Stimulated activated CD8-positive, alpha-beta memory T cell treated with anti-CD3 and anti-CD28 coated beads, Interleukin-12 subunit alpha, Interleukin-12 subunit beta, amount 100 ng/mL, for 24 hours (primary cell): Measurements from ENCODE around the gene CFAP57.
"Not testable (repeated sequence)": the region's sequence is repeated elsewhere in the genome, so short reads cannot be mapped to it uniquely, and the experiment has no call there.

ENCODE experiments used
- DNase-seq: peaks from one replicate; pipeline ENCODE4 v3.0.0-alpha.2; 2020; ENCODE audit errors: extremely low read depth

CFAP57 gene

DNA sequence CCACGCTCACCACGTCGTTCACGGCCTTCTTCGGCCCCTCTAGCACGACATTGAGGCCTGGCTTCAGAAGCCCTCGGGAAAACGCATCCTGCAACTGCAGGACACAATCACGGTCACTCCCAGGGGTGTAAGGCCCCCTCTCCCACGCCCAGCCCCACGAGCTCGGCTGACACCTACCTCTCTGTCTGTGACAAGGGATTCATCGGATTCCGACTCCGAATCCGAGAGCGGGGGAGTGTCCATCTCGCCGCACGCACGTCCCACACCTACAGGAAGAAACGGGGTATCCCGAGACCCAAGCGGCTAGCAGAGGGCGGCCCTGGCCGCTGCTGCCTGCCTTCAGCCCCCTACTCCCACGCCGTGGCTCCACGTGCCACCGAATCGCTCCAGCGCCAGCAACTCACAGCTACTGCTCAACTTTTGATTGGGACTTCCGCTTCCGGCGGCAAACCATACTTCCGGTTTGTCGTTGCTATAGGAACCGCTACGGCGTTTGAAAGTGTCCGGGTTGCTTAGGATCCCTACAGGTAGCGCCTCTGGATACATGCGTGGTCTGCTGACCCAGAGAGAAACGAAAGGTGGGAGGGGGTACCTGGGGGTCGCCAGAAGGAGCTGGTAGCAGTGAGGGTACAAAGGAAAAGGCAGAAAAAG, at the start of gene CFAP57, which contains the start of gene EBNA1BP2:
TSS of gene CFAP57 (plus strand) at position 455 of the 651 bp plus-strand sequence. CDS start 424 bp downstream, outside the sequence.
TSS of gene EBNA1BP2 (minus strand) at position 415 of the 651 bp plus-strand sequence. CDS start at position 243, 172 bp downstream.
- DNase-seq: peak; percentile 73

DNA sequence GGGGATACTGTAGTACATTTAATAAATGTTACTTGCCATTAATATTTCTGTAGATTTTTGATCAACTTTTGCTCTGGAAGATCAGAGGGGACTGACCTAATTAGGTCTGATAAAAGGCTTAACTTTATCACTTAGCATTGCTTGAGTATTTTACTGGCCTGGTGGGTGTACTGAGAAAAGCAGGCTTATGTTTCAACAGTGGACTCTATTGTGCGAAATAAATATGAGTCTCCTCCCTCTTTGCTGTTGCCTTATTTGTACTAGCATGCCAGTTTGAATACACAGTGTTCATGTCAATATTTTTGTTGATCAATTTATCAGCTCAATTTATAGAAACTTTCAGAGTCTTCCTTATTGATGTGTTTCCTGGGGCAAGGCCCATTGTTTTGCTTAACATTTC, 49.1 kb upstream of the CFAP57 start:
- no peak for DNase-seq

DNA sequence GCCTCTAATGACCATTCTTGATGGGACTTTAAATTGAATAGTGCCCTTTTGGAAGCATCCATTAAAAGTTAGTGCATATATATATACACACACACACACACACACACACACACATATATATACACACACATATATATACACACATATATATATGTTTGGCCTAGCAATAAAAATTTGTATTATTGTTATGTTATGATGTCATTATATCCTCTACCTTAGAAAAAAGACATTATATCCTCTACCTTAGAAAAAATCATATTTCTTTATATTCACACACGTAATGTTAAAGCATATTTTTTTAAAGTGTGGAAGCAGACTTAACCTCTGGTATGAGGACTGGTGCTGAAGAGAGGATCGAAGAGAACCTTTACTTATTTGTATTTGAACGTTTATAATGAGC, 43.3 kb upstream of the CFAP57 start:
- DNase-seq: no peak

DNA sequence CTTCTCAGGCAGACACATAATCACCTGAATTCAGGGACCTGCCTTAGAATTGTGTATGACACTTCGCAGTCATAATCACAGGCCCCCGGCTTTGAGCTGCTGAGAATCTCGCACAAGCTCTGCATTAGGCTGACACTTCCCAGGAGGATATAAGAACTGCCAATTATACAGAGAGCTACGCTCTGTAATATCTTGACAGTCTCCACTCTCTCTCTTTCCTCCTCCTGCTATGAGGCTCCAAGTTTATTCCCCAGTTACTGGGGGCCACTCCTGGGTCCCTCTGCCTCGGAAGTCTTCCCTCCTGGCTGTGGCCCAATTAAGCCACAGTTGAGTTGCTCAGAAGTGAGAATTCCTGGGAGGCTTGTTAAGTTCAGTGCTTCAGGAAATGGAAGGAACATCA, 42.7 kb upstream of the CFAP57 start:
- DNase-seq: no peak

DNA sequence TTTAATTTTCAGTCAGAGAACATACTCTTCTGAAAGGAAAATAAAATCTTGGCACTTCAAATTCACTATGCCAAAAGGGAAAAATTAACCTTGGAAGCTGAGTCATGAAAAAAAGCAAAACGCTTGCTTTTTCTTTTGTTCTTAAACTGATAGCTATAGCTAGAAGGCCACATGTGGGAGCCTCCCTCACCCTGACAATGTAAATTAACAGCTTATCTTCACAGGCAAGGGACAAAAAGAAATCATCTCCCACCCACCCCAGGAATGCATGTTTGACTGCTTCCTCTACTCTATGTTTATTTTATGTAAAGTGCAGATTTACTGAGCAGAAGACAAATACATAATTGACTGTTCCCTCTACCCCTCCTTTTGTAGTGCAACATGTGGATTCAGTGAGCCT, 38.1 kb upstream of the CFAP57 start:
- DNase-seq: no peak

DNA sequence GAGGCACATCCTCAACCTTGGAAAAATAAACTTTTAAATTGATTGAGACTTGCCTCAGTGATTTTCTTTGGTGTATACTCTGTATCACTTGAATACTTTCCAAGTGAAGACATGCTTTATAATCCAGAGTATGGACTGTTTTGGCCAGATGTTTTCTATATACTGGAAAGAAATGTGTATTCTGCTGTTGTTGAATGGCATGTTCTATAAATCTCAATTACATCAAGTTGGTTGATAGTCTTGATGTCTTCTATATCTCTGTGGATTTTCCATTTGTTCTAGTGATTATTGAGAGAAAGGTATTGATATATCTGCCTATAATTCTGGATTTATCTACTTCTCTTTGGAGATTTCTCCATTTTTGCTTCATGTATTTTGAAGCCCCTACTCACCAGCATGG, 37.5 kb upstream of the CFAP57 start:
- DNase-seq: no peak

DNA sequence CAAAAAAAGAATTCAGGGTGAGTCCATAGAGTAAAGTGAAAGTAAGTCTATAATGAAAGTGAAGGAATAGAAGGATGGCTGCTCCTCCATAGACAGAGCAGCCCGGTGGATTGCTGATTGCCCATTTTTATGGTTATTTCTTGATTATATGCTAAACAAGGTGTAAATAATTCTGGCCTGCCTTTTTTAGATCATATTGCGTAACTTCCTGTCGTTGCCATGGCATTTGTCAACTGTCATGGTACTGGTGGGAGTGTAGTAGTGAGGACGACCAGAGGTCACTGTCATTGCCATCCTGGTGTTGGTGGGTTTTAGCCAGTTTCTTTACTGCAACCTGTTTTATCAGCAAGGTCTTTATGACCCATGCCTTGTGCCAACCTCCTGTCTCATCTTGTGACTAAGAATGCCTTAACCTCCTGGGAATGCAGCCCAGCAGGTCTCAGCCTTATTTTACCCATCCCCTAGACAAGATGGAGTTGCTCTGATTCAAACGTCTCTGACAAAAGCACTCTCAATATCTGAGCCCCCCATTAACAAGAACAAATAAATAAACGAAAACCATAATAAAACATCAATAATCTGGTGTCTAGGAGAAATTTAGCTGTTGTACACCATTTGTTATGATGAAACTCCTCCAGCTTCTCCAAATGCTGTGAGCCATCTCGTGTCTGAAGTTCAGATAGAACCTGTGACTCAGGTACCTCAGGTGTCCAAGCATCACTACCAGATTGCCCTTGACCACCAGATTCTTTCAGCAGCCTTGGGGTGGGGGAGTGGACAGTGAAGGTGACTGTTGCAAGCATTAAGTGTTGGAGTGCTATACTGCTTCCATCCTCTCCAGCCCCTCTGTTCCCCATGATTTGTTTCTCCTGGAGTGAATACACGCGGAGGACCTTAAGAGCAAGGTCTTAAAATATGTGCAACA, 36.0 kb upstream of the CFAP57 start:
- DNase-seq: no peak

DNA sequence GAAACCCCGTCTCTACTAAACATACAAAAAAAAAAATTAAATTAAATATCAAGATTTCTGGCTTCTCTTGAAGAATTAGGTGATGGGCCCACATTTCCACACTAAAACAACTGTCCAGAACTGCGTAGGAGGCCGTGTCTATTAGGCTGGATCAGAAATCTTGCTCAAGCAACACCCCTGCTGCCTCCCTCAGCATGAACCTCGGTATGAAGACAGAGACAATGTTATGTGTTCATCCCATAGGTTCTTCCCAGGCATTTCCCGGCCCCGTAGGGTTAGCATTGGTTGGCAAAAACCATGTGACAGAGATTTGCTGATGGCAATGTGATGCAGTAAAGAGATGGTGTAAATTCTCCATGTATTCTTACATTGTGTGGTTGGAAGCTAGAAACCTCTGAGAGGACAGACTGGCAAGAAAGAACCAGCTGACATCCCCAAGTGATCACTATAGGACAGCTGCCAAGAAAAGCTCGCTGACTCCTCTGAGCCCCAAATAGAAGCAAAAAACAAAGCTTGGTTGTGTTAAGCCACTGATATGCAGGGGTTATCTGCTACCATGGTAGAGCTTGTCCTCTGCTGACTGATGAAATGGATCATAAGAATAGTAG, 34.6 kb upstream of the CFAP57 start:
- DNase-seq: no peak

DNA sequence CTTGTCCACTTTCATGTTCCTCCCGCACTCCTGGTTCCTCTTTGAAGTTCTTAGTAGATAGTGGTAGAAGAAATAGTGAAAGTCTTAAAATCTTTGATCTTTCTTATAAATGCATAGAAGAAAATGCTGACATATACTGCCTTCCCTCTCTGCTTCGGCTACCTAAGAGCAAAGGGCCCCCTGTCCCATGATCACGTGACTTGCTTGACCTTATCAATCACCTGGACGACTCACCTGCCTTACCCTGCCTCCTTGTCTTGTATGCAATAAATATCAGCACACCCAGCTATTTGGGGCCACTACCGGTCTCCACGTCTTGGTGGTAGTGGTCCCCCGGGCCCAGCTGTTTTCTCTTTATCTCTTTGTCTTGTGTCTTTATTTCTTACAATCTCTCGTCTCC, 32.8 kb upstream of the CFAP57 start:
- DNase-seq: not testable (repeated sequence)

DNA sequence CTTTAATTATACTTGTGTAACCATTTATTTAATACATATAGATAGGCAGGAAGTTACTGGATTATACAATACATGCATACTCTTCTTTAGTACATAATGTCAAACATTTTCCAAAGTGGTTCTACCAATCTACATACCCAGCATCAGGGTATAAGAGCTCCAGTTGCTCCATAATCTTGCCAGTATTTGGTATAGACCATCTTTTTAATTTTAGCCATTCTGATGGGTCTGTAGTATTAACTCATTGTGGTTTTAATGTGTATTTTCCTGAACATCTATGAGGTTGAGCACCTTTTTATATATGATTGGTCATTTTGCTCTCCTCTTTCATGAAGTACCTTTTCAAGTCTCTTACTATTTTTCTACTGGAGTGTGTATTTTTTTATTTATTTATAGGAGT, 32.1 kb upstream of the CFAP57 start:
- DNase-seq: no peak

DNA sequence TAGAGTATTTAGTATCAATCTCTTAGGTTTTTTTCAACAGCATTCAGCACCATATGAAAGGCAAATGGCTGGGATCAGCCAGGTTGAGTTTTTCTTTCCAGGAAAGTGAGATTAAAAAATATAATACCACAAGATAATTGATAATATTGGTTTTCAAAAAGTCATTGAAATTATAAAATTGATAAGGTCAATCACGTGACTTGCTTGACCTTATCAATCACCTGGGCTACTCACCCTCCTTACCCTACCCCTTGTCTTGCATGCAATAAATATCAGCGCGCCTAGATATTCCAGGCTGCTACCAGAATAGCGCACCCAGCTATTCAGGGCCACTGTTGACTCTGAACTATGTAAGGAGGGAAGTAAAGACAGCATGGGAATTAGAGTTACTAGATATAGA, 31.5 kb upstream of the CFAP57 start:
- no peak for DNase-seq

DNA sequence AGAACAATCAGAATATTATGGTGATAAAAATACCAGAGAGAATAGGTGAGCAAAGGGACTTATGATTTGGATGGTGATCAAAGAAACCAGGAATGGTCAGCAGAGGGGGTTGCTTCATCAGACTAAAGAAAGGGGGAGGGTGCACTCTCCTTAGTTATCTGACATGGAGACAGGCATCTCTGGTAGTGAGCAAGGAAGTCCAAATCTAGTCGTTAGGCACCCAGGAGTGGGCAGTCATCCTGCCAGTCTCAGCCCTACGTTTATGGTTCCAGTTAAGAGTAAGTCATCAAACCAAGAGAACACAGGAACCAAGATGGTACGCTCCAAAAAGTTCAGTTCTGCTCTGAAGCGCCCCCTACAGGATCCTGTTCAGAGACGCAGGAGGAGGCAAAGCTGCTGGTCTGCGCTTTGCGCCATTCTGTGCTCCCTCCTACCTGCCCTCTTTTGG, 28.7 kb upstream of the CFAP57 start:
- DNase-seq: no peak

DNA sequence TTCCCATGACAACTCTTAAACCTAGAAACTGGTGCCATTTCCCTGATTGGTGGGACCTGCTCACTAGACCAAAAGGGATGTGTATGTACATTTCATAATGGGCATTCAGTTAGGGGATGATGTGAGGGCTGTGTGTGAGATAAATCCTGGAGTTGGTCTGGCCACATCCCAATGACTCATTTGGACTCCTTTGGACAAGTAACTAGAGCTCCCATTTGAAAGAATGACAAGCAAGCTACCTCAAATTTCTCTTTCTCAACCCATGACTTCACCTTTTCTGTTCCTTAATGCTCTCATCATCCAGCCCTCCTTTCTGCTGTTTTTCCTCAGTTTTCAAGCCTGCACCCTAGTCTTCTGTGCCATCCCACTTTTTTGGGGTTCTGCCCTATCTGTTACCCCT, 27.9 kb upstream of the CFAP57 start:
- DNase-seq: no peak

DNA sequence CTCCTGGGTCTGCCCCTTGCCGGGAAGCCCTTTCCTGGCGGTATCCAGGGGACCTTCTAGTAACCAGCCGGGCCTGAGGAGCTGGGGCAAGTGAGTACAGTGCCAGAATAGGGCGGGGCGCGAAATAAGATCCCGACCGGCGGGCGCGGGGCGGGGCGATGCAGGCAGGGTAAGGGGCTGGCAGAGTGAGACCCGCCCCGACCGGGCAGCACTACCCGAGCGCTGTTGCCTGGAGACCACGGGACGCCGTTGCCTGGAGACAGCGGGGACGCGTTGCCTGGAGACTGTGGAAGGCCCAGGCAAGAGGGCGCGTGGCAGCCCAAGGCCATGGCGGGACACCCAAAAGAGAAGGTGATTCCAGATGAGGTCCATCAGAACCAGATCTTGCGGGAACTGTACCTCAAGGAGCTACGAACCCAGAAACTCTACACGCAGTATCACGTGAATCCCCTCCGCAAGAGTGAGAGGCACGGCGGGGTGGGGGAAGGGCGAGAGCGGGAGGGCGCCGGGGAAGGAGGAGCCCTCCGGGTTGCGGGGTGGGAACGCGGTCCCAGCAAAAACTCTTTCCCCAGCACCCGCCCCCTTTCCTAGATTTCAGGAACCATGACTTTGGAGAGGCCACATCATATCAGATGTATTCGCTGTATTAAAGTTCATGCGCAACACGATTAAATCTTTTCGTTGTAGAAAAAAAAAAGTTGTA, 24.4 kb upstream of the CFAP57 start:
- no peak for DNase-seq

DNA sequence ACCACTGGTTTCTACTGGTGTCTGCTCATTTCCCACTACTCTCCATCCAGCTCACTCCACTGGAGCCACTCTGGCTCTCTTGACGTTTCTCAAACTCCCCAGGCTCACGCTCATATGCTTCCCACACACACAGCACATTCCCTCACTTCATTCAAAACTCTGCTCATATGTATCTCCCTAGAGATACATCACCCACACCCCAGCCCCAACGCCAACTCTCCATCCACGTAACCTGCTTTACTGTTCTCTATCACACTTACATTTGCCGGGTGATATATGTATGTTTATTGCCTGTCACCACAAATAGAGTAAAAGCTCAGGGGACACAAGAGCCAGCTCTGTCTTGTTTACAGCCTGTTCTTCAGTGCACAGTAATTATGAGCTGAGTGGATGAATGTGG, 22.2 kb upstream of the CFAP57 start:
- DNase-seq: no peak

DNA sequence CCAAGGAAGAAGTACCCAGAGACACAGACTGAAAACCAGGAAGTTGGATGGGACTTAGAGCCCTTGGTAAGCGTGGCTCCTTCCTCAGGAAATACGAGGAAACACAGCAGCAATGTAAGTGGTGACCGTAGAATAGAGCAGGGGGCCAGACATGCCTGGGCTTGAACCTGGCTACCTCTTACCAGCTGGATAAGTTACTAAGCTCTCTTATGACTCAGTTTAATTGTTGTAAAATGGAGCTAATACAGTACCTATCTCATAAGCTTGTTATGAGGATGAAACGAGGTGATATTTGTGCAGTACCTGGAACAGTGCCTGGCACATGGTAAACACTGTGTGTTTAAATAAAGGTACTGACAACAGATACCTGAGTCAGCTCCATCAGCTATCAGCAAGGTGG, 19.3 kb upstream of the CFAP57 start:
- DNase-seq: no peak

DNA sequence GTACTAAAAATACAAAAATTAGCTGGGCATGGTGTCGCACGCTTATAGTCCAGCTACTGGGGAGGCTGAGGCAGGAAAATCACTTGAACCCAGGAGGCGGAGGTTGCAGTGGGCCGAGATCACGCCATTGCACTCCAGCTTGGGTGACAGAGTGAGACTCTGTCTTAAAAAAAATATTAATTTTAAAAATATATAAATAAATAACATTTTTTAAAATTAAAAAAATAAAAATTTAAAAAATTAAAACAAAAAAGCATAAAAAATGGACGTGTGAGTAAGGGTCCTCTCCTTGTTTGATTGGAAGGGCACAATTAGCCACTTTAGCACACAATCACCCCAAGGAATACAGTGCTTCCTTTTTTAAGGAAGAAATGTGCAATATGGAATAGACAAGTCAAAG, 18.7 kb upstream of the CFAP57 start:
- no peak for DNase-seq

DNA sequence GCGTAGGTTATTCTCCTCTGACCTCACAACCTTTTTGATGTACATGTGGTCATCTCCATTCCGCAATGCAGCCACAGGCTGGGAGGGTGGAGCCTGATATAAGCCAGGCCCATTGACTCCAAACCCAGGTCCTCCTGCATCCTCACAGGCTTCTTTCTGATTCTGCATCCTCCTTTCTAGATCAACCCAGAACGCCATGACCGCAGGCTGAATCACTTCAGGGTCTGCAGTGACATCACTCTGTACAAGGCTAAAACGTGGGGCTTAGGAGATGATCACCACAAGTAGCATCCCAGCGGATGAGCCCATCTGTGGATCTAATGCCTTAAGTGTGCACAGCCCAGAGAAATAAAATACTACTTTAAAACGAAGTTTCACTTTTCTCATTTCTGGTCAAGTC, 16.1 kb upstream of the CFAP57 start:
- DNase-seq: no peak

DNA sequence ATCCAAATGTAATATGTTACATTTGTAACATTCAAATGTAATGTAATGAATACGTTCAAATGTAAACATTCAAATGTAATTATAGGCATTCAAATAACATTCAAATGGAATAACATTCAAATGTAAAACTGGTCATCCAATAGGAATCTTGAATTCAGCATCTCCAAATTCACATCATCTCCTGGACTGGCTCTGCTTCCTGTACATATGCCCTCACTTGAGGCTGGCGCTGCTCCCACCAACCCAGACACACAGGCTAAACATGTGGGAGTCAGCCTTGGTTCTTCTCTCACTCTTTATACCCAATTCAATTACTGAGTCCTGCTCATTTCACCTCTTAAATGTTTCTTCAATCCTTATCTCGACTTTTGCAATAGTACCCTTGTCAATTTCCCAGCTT, 7.0 kb upstream of the CFAP57 start:
- DNase-seq: no peak

DNA sequence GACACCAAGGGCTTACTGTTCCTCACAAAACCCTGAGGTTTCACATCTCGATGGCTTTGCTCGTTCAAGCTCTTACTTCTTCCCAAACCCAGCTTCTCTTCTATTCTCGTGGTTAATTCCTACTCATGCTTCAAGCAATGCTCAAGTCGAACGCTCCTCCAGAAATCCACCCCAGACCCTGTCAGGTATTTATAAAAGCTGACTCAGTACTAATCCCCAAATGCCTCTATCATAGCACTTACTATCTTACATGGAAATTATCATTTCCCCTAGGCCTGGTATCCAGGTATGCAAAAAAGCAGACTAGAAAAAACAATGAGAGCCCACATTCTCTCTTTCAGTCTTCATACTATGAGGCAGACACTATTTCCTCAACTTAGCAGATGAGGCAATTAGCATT, 6.4 kb upstream of the CFAP57 start:
- DNase-seq: no peak

DNA sequence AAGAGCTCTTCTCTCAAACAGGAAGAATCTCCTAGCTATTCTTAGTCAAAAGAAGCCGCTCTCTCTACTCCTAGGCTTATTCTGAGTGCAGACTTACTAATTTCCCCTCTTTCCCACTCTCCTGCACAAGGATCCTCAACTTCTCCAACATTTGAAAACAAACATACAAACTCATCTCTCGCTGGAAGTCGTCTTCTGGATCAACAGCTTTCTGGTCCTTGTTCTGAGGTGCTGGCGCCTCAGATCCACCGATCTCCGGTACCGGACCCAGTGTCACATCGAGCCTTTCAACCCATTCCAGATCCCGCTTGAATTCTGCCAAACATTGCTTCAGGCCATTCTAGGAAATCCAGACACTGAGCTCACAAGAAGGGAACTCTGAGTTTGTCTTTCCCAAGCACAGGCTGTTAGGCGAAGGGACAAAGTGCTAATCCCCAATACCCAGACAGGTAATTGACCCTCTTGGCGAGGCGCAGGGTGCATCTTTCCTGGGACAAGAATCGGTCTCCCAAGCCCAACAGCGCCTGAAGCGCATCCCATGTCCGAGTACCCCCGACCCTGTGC, 736 bp upstream of the CFAP57 start:
- no peak for DNase-seq

DNA sequence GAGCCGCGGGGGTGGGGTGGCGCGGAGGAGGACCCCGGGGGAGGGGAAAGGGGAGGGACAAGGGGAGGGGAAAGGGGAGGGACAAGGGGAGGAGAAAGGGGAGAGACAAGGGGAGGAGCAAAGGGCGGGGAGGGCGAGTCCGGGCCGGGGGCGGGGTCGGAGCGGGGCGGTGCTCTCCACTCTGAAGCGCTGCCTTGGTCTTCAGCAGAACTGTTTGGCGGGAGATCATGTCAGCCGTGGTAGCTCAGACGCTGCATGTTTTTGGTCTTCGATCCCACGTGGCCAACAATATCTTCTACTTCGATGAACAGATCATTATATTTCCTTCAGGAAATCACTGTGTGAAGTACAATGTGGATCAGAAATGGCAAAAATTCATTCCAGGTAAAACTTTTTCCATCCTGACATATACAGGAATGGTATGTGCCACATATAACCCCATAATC, 420 bp downstream of the CFAP57 start:
- peak; percentile 70 for DNase-seq
